ENCODE data around the gene KLRB1. TPM values are rescaled to one million over a fixed set of nuclear protein-coding genes. Genes with fewer than 3 reads are reported as not detected.

Gene KLRB1
- total RNA-seq, 1 experiment from 2014 or later: not detected

DNA sequence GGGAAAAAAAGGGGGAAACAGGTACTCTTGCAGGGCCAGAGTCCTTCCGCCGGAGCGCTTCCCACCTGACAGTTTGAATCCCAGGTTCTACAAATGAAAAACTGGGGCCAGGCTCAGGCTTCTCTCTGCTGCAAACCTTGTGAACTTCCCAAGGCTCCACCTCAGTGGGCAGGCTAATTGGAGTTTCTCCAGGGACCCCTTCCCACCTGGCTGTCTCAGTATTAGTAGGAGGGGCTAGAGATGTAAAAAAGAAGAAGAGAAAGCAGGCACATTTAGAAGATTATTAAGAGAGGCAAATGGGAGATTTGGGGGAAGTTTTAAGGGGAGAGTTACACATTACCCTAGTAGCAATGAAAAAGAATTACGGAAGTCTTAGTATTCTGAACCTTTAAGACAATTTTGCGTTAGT, 41.8 kb upstream of the KLRB1 start:
- ATAC-seq (no peak), DNase-seq (no peak)
- Histone ChIP-seq H3K4me2 (ENCODE audit: low read length) (peak overlapping the region; percentile 89), H2AFZ (ENCODE audit: low read length) (peak overlapping the region; percentile 80), H3K27me3 (ENCODE audit: low read length) (no peaks in the 10 kb centered on the region), H3K79me2 (ENCODE audit: low read length) (peaks cover 42% of the 10 kb centered on the region), H3K36me3 (ENCODE audit: low read depth, low read length) (no peaks in the 10 kb centered on the region), H3K9me3 (ENCODE audit: low read length) (no peaks in the 10 kb centered on the region), H3K9ac (ENCODE audit: low read length) (peak overlapping the region; percentile 79), H4K20me1 (ENCODE audit: low read length) (no peaks in the 10 kb centered on the region), H3K27ac (ENCODE audit: low read length) (peak overlapping the region; percentile 87), H3F3A (ENCODE audit: low read length, unreplicated experiment) (no peaks in the 10 kb centered on the region), H3K9me2 (replicated peaks; ENCODE audit: low read length) (no peaks in the 10 kb centered on the region), H3K4me3 (ENCODE audit: low read length) (peak overlapping the region; percentile 77), H3K4me1 (ENCODE audit: insufficient read depth, low read length) (peaks cover 28% of the 10 kb centered on the region)
- no TSS peak for BruUV-seq (replicated peaks)
- intact Hi-C loops (cut with micrococcal nuclease): loop anchor here (2.0 to 5.0 kb wide), 3 partner anchors 15 to 73 kb away; no protein-coding TSS in a partner anchor
- ChIA-PET POLR2A (ENCODE audit: unreplicated experiment) (no interaction called here), CTCF (no interaction called here)
- TF ChIP-seq EZH2phosphoT487 (IDR thresholded peaks at IDR 0.05; ENCODE audit: borderline replicate concordance, low read length) (no peak), EZH2 (IDR thresholded peaks at IDR 0.05; ENCODE audit: low read length, unreplicated experiment) (no peak), CTCF (conservative IDR thresholded peaks at IDR 0.05; ENCODE audit: low read depth, low read length) (no peak)

- Histone ChIP-seq H3K36me3 (ENCODE audit: low read depth, low read length) (no peaks in the 10 kb centered on the region), H3K9ac (ENCODE audit: low read length) (peak overlapping the region; percentile 79), H3K4me1 (ENCODE audit: insufficient read depth, low read length) (peaks cover 28% of the 10 kb centered on the region), H4K20me1 (ENCODE audit: low read length) (no peaks in the 10 kb centered on the region), H3K79me2 (ENCODE audit: low read length) (peaks cover 42% of the 10 kb centered on the region), H3K27me3 (ENCODE audit: low read length) (no peaks in the 10 kb centered on the region), H3K4me3 (ENCODE audit: low read length) (peak overlapping the region; percentile 77), H3K9me3 (ENCODE audit: low read length) (no peaks in the 10 kb centered on the region), H2AFZ (ENCODE audit: low read length) (peak overlapping the region; percentile 80), H3K27ac (ENCODE audit: low read length) (peak overlapping the region; percentile 87), H3K9me2 (replicated peaks; ENCODE audit: low read length) (no peaks in the 10 kb centered on the region), H3F3A (ENCODE audit: low read length, unreplicated experiment) (no peaks in the 10 kb centered on the region), H3K4me2 (ENCODE audit: low read length) (peak overlapping the region; percentile 89)
- ChIA-PET CTCF (no interaction called here), POLR2A (ENCODE audit: unreplicated experiment) (no interaction called here)
- BruUV-seq (replicated peaks): no TSS peak
- ATAC-seq (no peak), DNase-seq (no peak)
- intact Hi-C loops (cut with micrococcal nuclease): loop anchor here (2.0 to 5.0 kb wide), 3 partner anchors 14 to 73 kb away; no protein-coding TSS in a partner anchor
- TF ChIP-seq EZH2 (IDR thresholded peaks at IDR 0.05; ENCODE audit: low read length, unreplicated experiment) (no peak), EZH2phosphoT487 (IDR thresholded peaks at IDR 0.05; ENCODE audit: borderline replicate concordance, low read length) (no peak), CTCF (conservative IDR thresholded peaks at IDR 0.05; ENCODE audit: low read depth, low read length) (no peak)
These were observed 41.2 kb upstream of the KLRB1 start for GRCh38 chr12:9648701-9649531.

Measured in PC-3 (cell line).